ENCODE results near the gene UMPS.
"Not testable (repeated sequence)": the region's sequence is repeated elsewhere in the genome, so short reads cannot be mapped to it uniquely, and the experiment has no call there.

UMPS gene

DNA sequence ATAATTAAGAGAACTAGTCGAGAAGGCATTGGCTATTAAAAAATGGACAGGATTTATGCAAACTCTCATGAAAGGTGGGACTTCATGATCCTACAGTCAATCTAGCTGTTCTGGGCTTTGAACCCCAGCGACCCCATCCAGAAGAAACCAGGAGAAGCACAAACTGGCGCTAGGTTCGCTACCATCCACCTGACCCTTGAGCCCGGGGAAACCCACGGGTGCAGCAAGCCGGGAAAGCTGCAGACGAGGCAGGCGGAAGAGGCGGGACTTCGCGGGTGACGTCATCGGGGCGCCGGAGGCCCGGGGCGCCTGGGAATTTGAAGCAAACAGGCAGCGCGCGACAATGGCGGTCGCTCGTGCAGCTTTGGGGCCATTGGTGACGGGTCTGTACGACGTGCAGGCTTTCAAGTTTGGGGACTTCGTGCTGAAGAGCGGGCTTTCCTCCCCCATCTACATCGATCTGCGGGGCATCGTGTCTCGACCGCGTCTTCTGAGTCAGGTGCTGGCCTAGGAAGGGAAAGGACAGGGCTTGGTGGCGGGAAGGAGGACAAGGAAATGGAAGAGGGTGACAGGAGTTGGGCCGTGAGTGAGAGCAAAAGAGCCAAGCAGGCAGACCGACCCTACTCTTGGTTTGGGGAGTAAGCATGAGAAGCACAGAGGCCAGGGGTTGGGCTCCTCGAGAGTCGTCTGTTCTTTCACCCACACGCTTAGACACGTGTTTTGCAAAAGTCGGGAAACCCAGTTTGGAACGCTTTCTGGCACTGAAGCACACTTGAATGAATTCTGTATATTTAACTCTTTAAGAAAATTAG is at the start of gene UMPS:
Gene UMPS, plus strand, starts transcription at position 324 of the 812 bp plus-strand sequence. Its CDS starts 20 bp downstream, at position 344.
- DNase-seq = peak; percentile 95

DNA sequence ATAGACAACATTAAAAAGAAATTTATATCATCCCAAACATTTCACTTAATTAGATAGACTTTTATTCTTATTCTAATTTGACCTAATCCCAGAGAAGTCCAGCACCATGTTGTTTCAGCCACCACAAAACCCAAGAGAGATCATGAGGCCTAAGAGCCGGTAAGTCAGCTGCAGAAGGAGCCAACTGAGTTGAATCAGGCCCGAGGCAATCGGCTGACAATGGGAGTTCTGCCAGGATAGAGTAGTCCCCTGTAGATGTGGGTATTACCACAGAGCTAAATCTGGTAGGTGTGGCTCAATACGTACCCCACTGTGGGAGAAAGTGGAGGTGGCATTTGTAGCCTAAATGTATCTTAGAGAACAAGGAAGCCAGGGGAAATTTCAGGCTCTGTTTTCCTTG is 49.7 kb upstream of the UMPS start:
- no peak for DNase-seq

DNA sequence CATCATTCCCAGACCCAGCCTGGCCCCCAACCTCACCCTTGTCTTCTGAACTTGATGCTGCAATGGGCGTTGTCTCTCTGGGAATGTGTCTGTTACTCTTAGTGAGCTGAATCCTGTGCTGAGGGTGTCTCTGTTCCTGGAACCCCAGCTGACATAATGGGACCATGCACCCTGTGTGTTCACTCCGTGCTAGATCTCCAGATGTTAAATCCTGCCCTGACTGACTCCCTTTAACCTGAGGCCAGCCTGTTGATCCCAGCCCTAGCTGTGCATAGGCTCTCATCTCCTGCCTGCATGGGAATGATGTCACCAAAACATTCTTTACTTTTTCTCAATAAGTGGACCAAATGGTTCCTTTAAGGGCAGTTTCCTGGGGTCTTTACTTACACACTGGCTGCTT is 48.0 kb upstream of the UMPS start:
- DNase-seq = no peak

DNA sequence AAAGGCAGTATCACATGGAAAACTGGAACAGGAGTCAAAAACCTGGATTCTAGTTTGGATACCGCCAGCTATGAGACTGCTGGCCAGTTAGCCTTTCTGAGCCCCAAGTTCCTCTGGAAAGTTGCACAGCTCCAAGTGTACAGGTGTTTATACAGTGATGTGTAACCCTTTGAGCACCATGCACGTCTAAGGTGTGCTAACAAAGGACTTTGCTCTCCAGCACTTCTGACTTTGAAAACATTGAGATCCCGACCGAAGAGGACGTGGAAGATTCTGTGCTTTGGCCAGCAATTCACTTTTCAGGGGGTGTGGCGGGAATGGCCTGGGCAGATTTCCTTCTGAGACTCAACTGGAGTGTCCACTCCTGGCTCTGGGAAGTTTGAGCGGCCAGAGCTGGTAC is 45.8 kb upstream of the UMPS start:
- no peak for DNase-seq

DNA sequence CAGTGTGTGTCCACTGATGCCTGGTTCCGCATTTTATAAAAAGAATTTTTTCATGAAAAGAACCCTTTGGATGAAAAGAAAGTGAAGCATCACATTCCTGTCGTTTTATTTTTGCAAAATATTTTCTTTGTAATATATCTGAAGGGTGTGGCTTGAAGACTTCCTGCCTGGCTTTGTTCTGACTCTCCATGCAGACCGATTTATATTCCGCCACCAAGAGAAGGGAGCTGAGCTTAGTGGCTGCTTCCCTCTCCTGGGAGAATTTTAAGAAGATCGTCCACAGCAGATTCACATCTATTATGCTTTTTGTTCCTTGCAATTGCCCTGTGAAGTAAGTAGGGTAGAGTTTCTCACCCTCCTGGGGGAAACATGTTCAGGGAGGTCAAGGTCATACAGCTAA is 45.2 kb upstream of the UMPS start:
- no peak for DNase-seq

DNA sequence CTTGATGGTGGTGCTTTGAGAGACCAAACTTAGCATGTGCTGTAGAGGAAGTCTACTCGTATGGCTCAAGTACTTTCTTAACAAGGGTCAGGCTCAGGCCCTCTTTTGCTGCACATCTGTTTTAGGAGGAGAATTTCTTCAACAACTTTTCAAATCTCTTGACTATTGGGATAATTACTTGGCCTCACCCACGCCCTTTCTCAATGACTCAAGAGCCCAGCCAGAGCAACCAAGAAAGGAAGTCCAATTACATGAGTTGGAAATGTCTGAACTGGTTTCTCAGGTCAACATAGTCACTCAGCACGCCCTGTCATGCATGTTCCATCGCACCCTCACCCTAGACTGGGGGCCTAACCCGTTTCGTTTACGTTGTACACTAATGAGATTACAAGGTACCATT is 44.8 kb upstream of the UMPS start:
- no peak for DNase-seq

DNA sequence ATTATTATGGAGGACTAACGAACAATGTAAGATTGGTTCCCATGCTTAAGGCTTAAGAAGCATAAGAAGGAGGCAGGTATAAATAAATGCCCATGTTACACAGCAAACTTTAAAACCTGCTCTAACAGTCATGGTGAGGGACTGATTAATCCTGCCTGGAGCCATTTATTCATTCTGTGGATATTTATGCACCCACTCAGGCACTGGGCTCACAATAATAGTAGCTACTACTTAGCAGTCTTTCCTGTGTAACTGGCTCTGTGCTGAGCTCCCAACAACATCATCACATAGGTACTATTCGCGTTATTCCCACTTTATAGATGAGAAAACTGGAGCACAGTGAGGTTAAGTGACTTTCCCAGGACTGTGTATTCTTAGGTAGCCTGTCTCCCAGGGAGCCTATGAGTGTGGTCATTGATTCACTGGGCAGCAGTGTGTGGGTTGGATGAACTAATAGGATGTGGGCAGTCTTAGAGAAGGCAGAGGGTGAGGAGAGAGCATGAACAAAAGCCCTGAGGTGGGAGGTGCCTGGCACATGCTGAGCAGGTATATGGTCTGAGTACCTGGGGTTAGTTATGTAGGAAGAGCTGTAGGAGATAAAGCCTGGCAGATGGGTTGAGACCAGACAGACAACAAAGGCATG is 44.1 kb upstream of the UMPS start:
- DNase-seq = no peak

DNA sequence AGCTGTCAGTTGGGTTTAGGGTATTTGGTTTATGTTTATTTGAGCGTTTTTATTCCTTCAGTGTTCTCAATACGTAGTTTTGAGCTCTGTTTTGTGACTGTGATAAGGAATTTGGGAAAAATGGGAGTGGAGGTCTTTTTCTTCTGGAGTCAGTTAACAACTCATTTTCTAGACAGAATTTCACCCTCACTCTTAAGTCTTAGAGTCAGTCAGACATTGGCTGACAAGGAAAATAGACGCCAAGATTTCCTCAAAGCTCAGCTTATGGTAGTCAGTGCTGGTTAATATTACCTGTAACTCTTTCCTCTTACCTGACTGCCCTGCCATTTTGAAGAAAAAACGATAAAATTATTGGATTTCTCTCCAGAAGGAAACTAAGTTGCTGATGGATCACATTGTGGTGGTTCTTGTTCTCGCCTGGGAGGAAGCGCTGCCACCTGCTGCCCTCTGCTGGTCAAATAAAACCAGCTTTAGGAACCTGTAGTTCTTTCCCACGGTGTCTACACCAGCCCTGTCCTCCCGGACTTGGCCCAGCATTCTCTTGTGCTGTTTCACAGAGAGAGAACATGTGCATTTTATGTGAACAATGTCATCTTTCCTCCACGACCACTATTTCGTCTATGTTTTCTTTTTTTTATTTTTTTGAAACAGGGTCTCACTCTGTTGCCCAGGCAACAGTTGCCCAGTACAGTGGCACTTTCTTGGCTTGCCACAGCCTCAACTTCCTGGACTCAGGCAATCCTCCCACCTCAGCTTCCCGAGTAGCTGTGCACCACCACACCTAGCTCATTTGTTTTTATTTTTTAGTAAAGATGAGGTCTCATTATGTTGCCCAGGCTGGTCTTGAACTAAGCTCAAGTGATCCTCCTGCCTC is 41.4 kb upstream of the UMPS start:
- DNase-seq = peak; percentile 81

DNA sequence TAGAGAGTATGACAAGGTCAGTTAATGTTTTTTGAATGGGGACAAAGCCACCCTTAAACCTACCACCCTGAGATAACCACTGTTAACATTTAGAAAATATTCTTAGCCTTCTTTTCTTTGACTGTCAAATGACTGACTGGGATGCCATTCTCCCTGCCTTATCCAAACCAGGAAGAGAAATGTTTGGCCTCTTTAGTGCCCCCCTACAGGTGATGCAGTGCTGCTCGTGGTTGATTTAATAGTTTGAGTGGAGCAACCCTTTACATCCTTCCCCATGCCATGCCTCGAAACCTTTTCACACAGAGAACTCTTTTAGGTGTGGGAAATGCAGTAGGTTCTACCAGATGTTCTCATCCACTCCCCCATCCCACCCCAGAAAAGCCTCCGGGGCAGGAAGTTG is 38.7 kb upstream of the UMPS start:
- DNase-seq = no peak

DNA sequence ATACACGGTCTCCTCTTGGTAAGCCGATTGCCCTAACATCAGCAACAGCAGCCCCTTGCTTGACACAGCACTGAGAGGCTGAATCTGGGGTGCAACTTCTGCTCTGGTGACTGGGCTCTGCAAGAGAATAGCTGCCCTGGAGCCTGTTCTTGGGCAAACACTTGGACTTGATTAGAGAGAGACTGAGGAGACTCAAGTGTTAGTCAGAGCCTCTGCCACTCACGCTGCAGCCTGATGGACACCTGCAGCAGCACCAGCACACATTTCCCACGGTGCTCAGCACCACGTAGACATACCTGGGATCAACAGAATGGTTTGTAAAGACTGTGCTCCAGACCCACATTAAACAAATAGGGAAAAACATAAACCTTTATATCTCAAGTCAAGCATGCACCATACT is 35.8 kb upstream of the UMPS start:
- DNase-seq = no peak

DNA sequence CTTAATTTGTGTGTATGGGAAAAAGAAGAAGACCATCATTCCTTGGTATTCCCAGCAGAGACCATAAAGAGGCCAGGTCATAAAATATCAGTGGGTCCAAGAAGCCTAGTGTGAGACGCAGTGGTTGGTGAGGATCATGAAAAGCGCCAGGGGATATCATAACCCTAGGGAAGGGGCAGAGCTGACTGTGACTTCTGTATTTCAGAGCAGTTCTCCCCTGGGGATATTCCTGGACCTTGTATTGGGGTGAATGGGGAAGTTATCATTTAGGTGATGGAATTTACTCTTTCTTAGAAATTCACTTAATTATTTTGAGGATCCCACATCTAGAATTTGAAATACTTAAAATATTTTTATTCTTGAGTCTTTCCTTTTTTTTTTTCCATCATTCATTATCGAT is 34.9 kb upstream of the UMPS start:
- DNase-seq = no peak

DNA sequence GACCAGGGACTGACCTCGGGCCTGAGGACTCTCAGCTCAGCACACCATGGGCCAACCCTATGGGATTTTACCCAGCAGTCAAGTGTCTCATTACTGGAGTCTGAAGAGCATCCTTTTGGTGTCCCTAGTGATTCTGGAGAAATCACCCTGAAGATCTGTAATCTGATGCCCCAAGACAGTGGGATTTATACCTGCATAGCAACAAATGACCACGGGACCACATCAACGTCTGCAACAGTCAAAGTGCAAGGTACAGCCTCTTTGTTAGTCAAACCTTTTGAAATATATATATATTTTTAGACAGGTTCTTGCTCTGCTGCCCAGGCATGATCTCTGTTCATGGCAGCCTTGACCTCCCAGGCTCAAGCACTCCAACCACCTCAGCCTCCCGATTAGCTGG is 34.2 kb upstream of the UMPS start:
- DNase-seq = no peak

DNA sequence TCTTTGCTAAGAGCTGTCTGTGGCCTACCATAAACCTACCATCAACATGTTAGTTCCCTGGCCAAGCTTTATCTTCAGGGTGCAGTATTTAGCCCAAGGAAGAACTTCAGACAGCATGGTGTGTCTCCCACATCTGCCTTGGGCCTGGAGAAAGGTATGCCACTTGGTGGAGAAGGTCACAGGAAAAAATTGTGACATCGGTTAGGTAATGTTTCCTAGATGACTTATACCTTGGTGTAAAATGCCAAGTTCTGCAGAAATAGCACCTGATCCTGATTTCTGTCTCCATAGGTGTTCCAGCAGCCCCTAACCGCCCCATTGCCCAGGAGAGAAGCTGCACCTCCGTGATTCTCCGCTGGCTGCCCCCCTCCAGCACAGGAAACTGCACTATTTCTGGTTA is 33.0 kb upstream of the UMPS start:
- DNase-seq = no peak

DNA sequence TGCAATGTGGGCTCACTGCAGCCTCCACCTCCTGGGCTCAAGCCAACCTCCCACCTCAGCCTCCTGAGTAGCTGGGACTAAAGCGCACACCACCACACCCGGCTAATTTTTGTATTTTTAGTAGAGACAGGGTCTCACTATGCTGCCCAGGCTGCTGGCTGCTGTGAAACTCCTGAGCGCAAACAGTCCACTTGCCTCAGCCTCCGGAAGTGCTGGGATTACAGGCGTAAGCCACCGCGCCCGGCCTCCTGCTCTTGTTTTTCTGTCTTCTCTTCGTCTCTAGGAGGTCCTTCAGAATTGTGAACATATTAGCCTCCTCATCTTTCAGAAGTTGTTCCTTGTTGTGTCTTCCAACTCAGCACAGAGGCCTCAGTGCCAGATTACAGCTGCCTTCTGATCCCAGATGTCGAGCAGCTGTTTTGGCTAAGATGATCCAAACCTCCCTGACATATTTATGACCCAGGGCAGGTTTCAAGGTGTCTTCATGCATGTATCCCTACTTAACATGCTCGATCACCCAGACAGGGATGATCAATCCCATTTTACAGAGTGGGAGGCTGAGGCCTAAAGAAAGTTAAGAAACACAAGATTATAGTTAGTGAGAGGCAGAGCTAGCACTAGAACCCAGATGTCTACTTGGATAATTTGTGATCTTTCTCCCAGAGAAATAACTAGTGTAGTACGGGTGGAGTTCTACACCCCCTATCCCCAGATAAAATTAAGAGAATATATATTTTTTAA is 32.1 kb upstream of the UMPS start:
- DNase-seq = no peak

DNA sequence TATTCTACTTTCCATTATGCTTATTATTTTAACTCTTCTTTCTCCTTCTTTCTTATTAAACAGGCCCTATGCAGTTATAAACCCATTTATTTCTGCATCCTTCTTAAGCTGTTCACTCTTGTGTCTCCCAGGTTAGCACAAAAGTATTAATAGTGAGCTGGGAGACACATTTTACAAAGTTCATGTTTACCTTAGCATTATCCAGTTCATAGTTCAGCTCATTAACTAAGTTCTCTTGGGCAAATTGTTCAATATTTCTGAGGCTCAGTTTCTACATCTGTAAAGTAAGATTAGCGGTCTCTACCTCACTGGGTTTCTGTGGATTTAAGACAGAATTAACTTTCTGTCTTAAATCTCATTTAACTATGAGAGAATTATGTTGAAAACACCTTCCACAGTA is 31.2 kb upstream of the UMPS start:
- no peak for DNase-seq

DNA sequence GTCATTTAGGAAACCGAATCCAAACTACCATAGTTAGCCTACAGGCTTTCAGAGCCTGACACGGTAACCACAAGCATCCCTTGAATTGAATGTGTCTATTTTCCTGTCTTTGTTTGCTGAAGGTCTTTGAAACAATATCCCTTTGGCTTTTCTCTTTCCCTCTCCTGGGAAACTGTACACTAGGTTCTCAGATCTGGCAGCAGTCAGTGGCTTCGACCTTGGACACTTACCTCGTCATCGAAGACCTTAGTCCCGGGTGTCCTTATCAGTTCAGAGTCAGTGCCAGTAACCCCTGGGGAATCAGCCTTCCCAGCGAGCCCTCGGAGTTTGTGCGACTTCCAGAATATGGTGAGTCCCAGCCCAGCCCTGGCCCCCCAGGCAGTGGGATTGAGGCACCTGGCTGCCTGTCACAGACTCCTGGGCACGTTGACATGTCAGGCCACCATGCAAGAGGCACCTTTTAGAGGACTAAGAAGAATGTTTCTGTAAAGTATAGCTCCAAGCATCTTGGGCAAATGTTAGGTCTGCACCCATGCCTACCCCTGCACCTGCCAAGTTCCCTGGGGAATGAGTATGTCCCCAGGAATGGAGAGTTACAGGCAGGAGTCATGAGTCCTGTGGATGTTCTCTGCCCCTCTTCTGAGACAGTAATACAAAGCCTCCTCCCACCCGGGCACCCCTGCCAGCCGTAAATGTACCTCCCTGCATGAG is 30.4 kb upstream of the UMPS start:
- DNase-seq = no peak

DNA sequence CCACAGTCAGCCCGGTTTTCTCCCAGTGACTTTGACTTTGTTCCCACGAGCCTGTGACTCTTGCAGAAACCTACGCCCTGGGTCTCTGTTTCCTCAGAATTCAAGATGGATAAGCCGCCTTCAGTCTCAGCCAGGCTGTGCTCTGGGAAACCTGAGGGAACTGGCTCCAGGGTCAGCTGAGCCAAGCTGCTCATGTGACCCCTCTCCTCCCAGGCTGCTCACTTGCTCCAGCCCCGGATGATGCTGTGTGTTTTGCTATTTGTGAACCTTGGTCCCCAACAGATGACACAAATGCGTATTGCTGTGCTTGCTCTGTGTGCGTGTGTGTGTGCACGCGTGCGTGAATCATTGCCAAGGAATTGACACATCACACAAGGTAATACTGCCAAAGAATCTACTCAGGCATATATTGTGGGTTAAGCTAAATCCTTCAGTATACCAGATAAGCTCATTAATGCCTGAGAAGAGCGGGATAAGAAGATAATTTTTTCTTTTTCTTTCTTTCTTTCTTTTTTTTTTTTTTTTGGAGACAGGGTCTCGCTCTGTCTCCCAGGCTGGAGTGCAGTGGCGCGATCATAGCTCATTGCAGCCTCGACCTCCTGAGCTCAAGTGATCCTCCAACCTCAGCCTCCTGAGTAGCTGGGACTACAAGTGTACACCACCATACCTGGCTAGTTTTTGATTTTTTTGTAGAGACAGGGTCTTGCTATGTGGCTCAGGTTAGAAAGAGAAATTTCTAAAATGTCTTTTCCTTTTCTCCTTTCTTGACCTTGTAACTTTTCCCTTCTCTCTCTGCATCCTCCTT is 29.2 kb upstream of the UMPS start:
- no peak for DNase-seq

DNA sequence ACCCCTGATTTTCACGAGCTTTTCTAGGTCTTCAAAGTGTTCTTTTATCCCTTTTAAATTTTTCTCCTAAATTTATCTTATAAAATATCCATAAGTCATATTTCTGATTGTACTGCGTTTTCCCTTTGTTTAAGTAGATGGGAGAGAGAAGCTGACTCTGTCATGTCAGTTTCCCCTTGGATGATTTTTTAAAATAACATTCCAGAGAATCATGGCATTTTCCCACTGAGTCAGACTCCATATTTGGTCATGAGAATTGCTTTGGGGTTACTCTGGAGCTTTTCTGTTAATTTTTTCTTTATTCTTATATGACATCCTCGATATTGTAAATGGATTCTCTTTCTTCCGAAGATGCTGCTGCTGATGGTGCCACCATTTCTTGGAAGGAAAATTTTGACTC is 28.6 kb upstream of the UMPS start:
- no peak for DNase-seq

DNA sequence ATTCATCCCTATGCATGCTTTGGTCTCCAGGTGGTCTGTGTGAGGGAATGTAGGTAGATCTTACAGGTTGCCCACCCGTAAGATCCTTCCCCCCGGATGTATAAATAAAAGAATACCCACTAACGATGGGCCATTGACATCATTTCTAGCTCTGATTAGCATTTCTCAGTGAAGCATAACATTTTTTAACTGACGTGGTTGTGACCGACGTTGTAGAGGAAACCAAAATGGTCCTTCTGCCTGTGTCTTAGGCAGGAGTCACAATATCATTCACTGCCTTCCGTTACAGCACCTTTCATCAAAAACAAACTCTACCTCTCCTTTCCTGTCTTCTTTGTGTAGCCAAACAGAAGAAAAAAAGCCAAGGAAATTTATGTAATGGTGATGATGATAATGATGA is 27.3 kb upstream of the UMPS start:
- no peak for DNase-seq

DNA sequence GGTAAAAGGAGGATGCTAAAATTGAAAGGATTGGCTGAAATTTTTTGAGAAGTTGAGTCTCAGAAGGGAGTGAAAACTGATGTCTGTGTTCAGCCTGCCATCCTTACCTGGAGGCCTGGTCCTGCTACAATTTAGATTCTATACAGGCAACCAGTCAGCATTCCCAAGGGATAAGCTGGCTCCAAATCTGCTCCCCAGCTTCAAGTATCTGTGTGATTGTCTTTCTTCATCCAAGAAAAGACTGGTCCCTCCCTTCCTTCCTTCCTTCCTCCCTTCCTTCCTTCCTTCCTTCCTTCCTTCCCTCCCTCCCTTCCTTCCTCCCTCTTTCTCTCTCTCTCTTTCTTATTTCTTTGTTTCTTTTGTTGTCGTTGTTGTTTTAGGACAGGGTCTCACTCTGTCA is 24.7 kb upstream of the UMPS start:
- no peak for DNase-seq

DNA sequence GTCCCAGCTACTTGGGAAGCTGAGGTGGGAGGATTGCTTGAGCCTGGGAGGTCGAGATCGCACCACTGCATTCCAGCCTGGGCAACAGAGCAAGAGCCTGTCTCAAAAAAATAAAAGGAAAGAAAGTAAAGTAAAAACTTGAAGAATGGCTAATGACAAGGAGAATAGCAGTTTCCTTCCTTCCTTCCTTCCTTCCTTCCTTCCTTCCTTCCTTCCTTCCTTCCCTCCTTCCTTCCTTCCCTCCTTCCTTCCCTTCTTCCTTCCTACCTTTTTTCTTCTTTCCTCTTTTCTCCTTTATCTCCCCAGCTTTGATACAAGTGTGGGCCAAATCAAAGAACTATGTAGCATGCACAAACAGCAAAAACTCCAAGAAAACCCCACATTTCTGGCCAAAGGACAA is 23.0 kb upstream of the UMPS start:
- not testable (repeated sequence) for DNase-seq

All from femur (tissue), 1 donor.